ENCODE results near the gene STXBP3.

STXBP3 gene

GRCh38 chr1:108813326-108813725 is 66.9 kb downstream of the STXBP3 start:
- Histone ChIP-seq H3K9me3 (ENCODE audit: control insufficient read depth, insufficient read depth, low read depth, low read length) (no peaks in the 10 kb centered on the region), H3K36me3 (ENCODE audit: control insufficient read depth, insufficient read depth, low read length) (peaks cover 1% of the 10 kb centered on the region; the same call in 1 of the 2 replicates), H3K4me3 (ENCODE audit: low read depth, low read length) (no peak overlapping the region), H3K27ac (ENCODE audit: low read depth, low read length) (no peak overlapping the region), H3K27me3 (ENCODE audit: control insufficient read depth, insufficient read depth, low read length) (no peaks in the 10 kb centered on the region), H3K9ac (ENCODE audit: low read length) (no peak overlapping the region), H3K4me1 (ENCODE audit: control insufficient read depth, insufficient read depth, low read length) (peaks cover 28% of the 10 kb centered on the region)

DNA sequence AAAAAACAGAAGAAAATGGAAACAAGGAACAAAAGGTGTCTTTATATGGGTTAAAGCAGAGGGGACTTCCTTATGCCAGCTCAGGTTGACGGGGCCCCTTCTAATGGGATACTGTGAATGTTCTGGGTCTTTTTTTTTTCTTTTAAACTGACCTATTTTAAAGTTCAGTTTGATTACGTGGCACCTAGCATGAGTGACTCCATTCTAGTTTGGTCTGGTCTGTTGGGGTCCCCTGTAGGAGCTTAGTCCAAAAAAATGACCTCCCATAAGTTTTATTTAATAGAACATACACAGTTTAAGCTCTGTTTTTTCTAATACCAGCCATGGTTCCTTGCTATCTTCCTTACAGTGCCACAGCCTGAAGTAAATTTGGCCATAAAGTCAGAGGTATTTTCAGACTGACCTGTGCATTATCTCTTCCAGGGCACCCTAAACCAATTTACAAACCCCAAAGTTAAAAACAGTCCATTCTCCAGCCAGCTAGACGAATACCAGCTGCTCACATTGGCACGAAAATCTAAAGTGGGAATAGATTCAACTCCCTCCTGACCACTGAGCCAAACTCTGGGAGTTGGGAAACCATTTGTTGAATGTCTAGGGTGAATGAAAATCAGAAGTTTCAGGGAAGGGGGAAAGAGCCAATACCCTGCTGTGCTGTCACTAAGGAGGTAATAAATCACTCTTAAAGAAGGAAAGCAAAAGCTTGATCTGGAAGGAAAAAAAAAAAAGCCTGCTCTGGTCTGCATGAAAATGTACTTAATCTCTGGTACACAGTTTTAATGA is 68.1 kb downstream of the STXBP3 start:
- no peaks in the 10 kb centered on the region for H3K27me3 ChIP-seq (ENCODE audit: control insufficient read depth, insufficient read depth, low read length)
- no peak overlapping the region for H3K4me3 ChIP-seq (ENCODE audit: low read depth, low read length)
- no peak overlapping the region for H3K9ac ChIP-seq (ENCODE audit: low read length)
- H3K27ac ChIP-seq (ENCODE audit: low read depth, low read length), result no peak overlapping the region
- H3K36me3 ChIP-seq (ENCODE audit: control insufficient read depth, insufficient read depth, low read length), result no peaks in the 10 kb centered on the region; the same call in 1 of the 2 replicates
- H3K4me1 ChIP-seq (ENCODE audit: control insufficient read depth, insufficient read depth, low read length), result peaks cover 28% of the 10 kb centered on the region
- H3K9me3 ChIP-seq (ENCODE audit: control insufficient read depth, insufficient read depth, low read depth, low read length), result no peaks in the 10 kb centered on the region

- H3K9ac ChIP-seq (ENCODE audit: low read length), result no peak overlapping the region
- no peak overlapping the region for H3K27ac ChIP-seq (ENCODE audit: low read depth, low read length)
- no peaks in the 10 kb centered on the region for H3K27me3 ChIP-seq (ENCODE audit: control insufficient read depth, insufficient read depth, low read length)
- H3K4me1 ChIP-seq (ENCODE audit: control insufficient read depth, insufficient read depth, low read length), result peaks cover 28% of the 10 kb centered on the region
- H3K36me3 ChIP-seq (ENCODE audit: control insufficient read depth, insufficient read depth, low read length), result no peaks in the 10 kb centered on the region; the same call in 1 of the 2 replicates
- H3K4me3 ChIP-seq (ENCODE audit: low read depth, low read length), result no peak overlapping the region
- H3K9me3 ChIP-seq (ENCODE audit: control insufficient read depth, insufficient read depth, low read depth, low read length), result no peaks in the 10 kb centered on the region
These were observed 69.1 kb downstream of the STXBP3 start for GRCh38 chr1:108815566-108815965.

- H3K27ac ChIP-seq (ENCODE audit: low read depth, low read length), result peak overlapping the region; percentile 70
- peaks cover 28% of the 10 kb centered on the region for H3K4me1 ChIP-seq (ENCODE audit: control insufficient read depth, insufficient read depth, low read length)
- no peaks in the 10 kb centered on the region; the same call in 1 of the 2 replicates for H3K36me3 ChIP-seq (ENCODE audit: control insufficient read depth, insufficient read depth, low read length)
- H3K27me3 ChIP-seq (ENCODE audit: control insufficient read depth, insufficient read depth, low read length), result no peaks in the 10 kb centered on the region
- H3K9me3 ChIP-seq (ENCODE audit: control insufficient read depth, insufficient read depth, low read depth, low read length), result no peaks in the 10 kb centered on the region
- no peak overlapping the region; the same call in 1 of the 2 replicates for H3K4me3 ChIP-seq (ENCODE audit: low read depth, low read length)
- H3K9ac ChIP-seq (ENCODE audit: low read length), result peak overlapping the region; percentile 0
These were observed 69.8 kb downstream of the STXBP3 start for GRCh38 chr1:108816049-108816893.

GRCh38 chr1:108817016-108817415 is 70.5 kb downstream of the STXBP3 start:
- no peak overlapping the region for H3K4me3 ChIP-seq (ENCODE audit: low read depth, low read length)
- peaks cover 28% of the 10 kb centered on the region for H3K4me1 ChIP-seq (ENCODE audit: control insufficient read depth, insufficient read depth, low read length)
- H3K9ac ChIP-seq (ENCODE audit: low read length), result no peak overlapping the region
- no peak overlapping the region for H3K27ac ChIP-seq (ENCODE audit: low read depth, low read length)
- no peaks in the 10 kb centered on the region for H3K27me3 ChIP-seq (ENCODE audit: control insufficient read depth, insufficient read depth, low read length)
- no peaks in the 10 kb centered on the region for H3K36me3 ChIP-seq (ENCODE audit: control insufficient read depth, insufficient read depth, low read length)
- H3K9me3 ChIP-seq (ENCODE audit: control insufficient read depth, insufficient read depth, low read depth, low read length), result no peaks in the 10 kb centered on the region

DNA sequence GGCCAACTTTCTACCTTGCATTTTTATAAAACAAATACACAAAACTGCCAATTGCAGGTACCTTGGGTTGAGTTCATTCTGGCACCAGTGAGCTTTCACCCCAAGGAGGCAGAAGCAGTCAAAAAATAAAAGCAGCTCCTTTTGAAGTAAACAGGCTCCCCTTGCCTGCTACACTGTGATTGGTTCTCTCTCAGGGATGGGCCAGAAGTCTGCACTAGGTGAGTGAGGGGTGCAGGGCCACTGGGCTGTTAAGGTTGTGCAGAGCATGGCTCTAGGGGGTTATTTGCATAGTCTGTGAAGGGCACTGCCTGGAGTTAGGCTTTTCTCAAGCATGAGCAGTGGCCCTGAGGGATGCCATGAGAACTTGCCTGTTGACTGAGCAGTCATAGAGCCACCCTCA is 71.3 kb downstream of the STXBP3 start:
- Histone ChIP-seq H3K27me3 (ENCODE audit: control insufficient read depth, insufficient read depth, low read length) (no peaks in the 10 kb centered on the region), H3K9me3 (ENCODE audit: control insufficient read depth, insufficient read depth, low read depth, low read length) (no peaks in the 10 kb centered on the region), H3K9ac (ENCODE audit: low read length) (no peak overlapping the region), H3K4me1 (ENCODE audit: control insufficient read depth, insufficient read depth, low read length) (peaks cover 28% of the 10 kb centered on the region), H3K36me3 (ENCODE audit: control insufficient read depth, insufficient read depth, low read length) (no peaks in the 10 kb centered on the region), H3K27ac (ENCODE audit: low read depth, low read length) (no peak overlapping the region), H3K4me3 (ENCODE audit: low read depth, low read length) (no peak overlapping the region)

GRCh38 chr1:108819878-108820277 is 73.4 kb downstream of the STXBP3 start:
- H3K4me3 ChIP-seq (ENCODE audit: low read depth, low read length), result no peak overlapping the region
- H3K9me3 ChIP-seq (ENCODE audit: control insufficient read depth, insufficient read depth, low read depth, low read length), result 0 out of 2 replicates have a peak, but pooled peaks cover under 1% of the 10 kb centered on the region
- no peak overlapping the region for H3K9ac ChIP-seq (ENCODE audit: low read length)
- H3K27me3 ChIP-seq (ENCODE audit: control insufficient read depth, insufficient read depth, low read length), result no peaks in the 10 kb centered on the region
- peaks cover 23% of the 10 kb centered on the region for H3K4me1 ChIP-seq (ENCODE audit: control insufficient read depth, insufficient read depth, low read length)
- no peaks in the 10 kb centered on the region for H3K36me3 ChIP-seq (ENCODE audit: control insufficient read depth, insufficient read depth, low read length)
- no peak overlapping the region for H3K27ac ChIP-seq (ENCODE audit: low read depth, low read length)

GRCh38 chr1:108823632-108824031 is 77.2 kb downstream of the STXBP3 start:
- Histone ChIP-seq H3K9me3 (ENCODE audit: control insufficient read depth, insufficient read depth, low read depth, low read length) (0 out of 2 replicates have a peak, but pooled peaks cover 3% of the 10 kb centered on the region), H3K36me3 (ENCODE audit: control insufficient read depth, insufficient read depth, low read length) (no peaks in the 10 kb centered on the region), H3K9ac (ENCODE audit: low read length) (no peak overlapping the region), H3K4me3 (ENCODE audit: low read depth, low read length) (no peak overlapping the region), H3K4me1 (ENCODE audit: control insufficient read depth, insufficient read depth, low read length) (peaks cover 7% of the 10 kb centered on the region; the same call in 1 of the 2 replicates), H3K27ac (ENCODE audit: low read depth, low read length) (no peak overlapping the region), H3K27me3 (ENCODE audit: control insufficient read depth, insufficient read depth, low read length) (no peaks in the 10 kb centered on the region)

DNA sequence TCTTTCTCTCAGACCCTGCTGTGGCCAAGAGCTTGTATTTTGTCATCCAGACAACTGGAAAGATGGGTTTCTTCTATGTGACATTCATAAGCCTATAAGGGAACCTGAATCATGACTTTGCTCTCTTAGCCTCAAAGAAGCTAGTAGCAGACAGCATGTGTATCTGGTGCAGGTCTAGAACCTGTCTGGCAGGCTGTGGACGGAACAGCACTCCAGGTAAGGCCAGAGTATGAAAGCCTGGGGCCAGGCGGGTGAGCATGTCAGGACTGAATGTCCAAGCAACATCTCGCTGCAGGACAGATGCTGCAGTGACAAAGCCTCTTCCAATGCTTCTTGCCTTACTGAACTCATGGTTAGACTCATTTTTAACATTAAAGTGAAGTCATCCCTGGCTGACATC is 77.6 kb downstream of the STXBP3 start:
- Histone ChIP-seq H3K27ac (ENCODE audit: low read depth, low read length) (no peak overlapping the region), H3K4me3 (ENCODE audit: low read depth, low read length) (no peak overlapping the region), H3K9ac (ENCODE audit: low read length) (no peak overlapping the region), H3K9me3 (ENCODE audit: control insufficient read depth, insufficient read depth, low read depth, low read length) (0 out of 2 replicates have a peak, but pooled peaks cover 3% of the 10 kb centered on the region), H3K27me3 (ENCODE audit: control insufficient read depth, insufficient read depth, low read length) (no peaks in the 10 kb centered on the region), H3K4me1 (ENCODE audit: control insufficient read depth, insufficient read depth, low read length) (peaks cover 8% of the 10 kb centered on the region; the same call in 1 of the 2 replicates), H3K36me3 (ENCODE audit: control insufficient read depth, insufficient read depth, low read length) (no peaks in the 10 kb centered on the region)

GRCh38 chr1:108826081-108826635 is 79.7 kb downstream of the STXBP3 start:
- no peaks in the 10 kb centered on the region for H3K36me3 ChIP-seq (ENCODE audit: control insufficient read depth, insufficient read depth, low read length)
- 0 out of 2 replicates have a peak, but pooled peaks cover 3% of the 10 kb centered on the region for H3K9me3 ChIP-seq (ENCODE audit: control insufficient read depth, insufficient read depth, low read depth, low read length)
- no peaks in the 10 kb centered on the region for H3K27me3 ChIP-seq (ENCODE audit: control insufficient read depth, insufficient read depth, low read length)
- no peak overlapping the region for H3K9ac ChIP-seq (ENCODE audit: low read length)
- H3K4me3 ChIP-seq (ENCODE audit: low read depth, low read length), result no peak overlapping the region
- peaks cover 11% of the 10 kb centered on the region for H3K4me1 ChIP-seq (ENCODE audit: control insufficient read depth, insufficient read depth, low read length)
- no peak overlapping the region for H3K27ac ChIP-seq (ENCODE audit: low read depth, low read length)

Measured in HUES6 (cell line).